Hematopoietic multipotent progenitor cell (in vitro differentiated cells): Measurements from ENCODE around the gene ADD2. TPM values are rescaled to one million over a fixed set of nuclear protein-coding genes. Genes with fewer than 3 reads are reported as not detected.

Source experiments
- DNase-seq, 3 donors: peaks; one replicate each; pipeline ENCODE4 v3.0.0-alpha.2; 2011 to 2015; ENCODE audit warnings: low read depth in 2 of 3, low spot score in 2 of 3
- total RNA-seq: library from RNA; depleted of rRNA; stranded (reverse); fragments of >200 nt; gene quantifications from one replicate; pipeline ENCODE4 v1.2.3, GENCODE V29; 2012

The ADD2 gene
- total RNA-seq, 1 donor = 4.3 TPM

- DNase-seq = peak; percentile 25 to 82 (median 70)
Measured at GRCh38 chr2:70789304-70790135, 21.5 kb upstream of the ADD2 start.

- DNase-seq = peak in 2 of 3 donors; percentile 40 to 65
Measured at GRCh38 chr2:70785137-70785911, 17.3 kb upstream of the ADD2 start.

GRCh38 chr2:70784320-70784719 is 16.3 kb upstream of the ADD2 start:
- no peak for DNase-seq

- no peak for DNase-seq
Measured at GRCh38 chr2:70779911-70780545, 12.0 kb upstream of the ADD2 start.

- no peak for DNase-seq
Measured at GRCh38 chr2:70779491-70779890, 11.5 kb upstream of the ADD2 start.

DNA sequence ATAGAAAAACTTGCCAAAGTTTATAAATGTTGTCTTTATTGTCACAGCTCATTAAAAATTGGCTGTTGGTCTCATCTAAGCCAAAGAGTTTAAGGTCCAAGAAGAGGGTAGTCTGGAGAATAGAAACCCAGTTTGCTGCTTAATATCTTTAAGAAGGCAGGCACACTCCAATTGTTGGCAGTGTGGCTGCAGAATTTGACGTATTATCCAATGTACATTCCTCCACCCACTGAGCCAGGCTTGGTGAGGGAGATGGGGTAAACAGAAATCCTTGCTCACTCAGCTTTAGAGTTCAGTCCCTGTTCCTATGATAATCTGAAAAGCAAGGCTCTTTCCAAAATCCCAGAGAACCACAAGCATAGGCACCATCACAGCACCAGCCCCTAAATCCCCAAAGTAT is 10.7 kb upstream of the ADD2 start:
- no peak for DNase-seq

DNA sequence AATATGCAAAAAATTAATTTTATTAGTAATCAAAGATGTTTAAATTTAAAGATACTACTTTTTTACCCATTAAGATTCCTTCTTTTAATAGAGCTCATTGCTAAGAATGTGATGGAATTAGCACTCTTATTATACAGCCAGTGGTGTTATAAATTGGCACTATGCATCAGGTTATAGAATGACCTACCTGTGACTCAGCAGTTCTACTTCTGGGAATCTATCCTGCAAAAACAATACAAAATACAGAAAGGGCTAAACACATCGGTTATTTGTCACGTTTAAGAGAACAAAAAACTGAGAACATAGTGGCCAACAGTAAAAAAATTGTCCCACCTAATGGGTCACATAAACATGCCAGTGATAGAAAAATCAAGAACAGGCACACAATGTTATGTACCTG is 9.4 kb upstream of the ADD2 start:
- DNase-seq = no peak

GRCh38 chr2:70776266-70776665 is 8.3 kb upstream of the ADD2 start:
- no peak for DNase-seq

- DNase-seq = no peak
Measured at GRCh38 chr2:70775141-70775540, 7.1 kb upstream of the ADD2 start.

DNA sequence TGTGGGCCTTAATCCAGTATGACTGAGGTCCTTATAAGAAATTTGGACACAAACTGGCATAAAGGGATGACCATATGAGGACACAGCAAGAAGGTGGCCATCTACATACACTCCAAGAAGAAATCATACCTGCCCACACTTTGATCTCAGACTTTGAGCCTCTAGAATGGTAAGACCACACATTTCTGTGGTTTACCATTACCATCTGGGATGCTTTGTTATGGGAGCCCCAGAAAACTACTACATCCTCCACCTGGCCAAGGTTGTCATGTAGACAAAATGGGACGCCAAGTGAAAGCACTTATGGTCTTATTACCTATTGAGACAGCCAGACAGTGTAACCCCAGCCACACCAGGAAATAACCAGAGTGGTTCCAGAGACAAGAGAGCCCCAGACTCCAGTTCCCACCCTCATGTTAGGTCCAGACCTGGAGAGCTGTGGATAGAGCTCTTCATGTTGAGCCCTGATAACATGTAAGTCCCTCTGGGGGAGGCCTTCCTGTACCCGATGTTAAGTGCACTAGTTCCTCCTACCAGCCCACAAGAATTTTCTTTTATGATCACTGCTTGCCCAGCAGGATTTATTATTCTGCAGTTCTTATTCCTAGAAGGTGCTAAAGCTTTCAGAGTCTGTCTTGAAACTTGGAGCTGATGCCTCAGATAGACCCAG is 4.6 kb upstream of the ADD2 start:
- DNase-seq = no peak

DNA sequence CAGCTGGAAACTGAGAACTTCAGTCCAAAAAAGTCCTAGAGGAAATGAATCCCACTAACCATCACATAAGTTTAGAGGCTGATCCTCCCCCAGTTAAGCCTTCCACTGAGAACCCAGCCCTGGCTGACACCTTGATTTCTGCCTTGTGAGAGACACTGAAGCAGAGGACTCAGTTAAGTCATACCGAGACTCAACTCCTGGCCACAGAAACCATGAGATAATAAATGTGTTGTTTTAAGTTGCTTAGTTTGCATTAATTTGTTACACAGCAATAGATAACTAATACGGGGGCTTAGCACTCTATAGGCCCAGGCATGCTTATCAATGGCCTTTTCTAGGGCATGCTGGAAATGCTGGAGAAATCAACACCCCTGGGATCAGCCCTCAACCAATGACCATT is 3.4 kb upstream of the ADD2 start:
- DNase-seq = no peak

GRCh38 chr2:70769450-70769849 is 1.4 kb upstream of the ADD2 start:
- DNase-seq = no peak

- DNase-seq = no peak
Measured at GRCh38 chr2:70768590-70769085, 638 bp upstream of the ADD2 start.

DNA sequence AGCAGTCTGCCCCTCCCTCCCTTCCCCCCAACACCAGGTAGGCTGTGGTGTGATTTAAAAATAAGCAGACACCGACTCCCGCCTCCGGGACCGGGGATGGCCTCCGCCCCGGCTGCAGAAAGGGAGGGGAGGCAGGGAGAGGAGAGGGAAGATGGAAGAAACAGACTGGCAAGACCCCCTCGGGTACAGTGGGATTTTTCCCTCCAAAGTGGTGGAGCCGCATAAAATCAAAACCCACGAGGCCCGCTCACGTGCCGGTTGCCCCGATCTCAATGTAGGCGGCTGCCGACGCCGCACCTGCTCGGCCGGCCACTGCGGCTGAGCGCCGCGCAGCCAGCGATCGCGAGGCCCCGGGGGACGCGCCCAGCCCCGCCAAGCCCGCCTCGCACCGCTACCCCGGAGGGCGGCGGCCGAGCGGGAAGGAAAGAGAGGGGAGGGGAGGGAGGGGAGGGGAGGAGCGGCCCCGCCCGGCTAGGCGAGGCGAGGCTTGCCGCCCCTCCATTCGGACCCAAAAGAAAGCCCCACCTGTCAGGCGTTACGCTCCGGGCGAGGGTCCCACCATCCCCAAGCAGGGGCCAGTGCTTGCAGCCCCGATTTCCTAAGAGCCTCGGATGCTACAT is 811 bp downstream of the ADD2 start:
- no peak for DNase-seq

- DNase-seq = no peak
Measured at GRCh38 chr2:70766357-70767078, 1.5 kb downstream of the ADD2 start.

DNA sequence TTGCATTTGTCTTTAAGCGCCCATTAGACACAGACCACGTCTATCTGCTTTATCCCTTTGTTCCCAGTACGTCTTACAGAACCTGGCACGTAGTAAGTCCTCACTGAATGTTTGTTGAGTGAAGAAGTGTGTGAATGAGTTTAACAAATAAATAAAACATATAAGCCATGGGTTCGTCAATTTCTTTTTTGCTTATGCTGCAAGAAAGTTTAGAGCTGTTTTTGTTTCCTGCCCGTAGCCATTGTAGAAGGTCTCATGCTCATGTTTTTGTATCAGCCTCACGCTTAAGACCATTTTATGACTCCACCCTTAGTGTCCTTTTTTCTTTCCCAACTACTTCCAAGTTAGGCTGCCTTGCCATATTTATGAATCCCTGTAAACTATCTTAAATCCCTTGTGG is 2.5 kb downstream of the ADD2 start:
- DNase-seq = no peak

- DNase-seq = no peak
Measured at GRCh38 chr2:70759446-70759845, 8.6 kb downstream of the ADD2 start.

DNA sequence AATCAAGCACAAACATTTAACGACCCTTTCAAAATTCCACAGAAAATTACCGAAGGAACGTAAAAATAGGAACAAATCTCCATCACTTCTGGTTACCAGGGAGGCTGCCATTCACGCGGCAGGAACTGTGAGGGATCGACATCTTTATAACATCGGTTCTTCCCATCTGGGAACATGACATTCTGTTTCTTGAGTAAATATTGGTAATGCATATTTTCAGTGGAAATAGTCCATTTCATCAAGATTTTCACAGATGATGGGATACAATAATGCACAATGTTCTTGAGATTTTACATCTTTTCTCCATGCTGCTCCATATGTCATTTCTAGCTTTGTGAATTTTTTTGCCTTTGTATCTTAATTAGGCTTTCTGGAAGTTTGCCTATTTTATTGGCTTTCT is 10.0 kb downstream of the ADD2 start:
- DNase-seq = no peak

DNA sequence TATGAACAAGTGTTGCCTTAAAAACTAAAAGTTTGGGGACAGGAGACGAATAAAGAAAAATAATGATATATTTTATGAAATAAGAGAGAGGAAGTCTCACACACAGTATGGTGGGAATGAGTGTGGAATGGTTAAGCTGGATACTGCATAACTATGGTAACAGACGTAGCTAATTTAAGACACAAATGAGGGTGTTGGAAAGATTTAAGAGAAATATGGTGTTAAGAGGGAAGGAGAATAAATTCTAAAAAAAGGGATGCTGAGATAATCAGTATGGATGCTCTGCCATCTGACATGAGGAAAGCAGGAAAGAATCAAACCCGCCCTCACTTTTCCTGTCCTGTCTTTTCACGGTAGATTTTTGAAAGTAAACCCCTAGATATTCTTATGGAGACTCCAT is 10.6 kb downstream of the ADD2 start:
- no peak for DNase-seq

- no peak for DNase-seq
Measured at GRCh38 chr2:70756128-70756527, 11.9 kb downstream of the ADD2 start.
